ENCODE measurements around the gene IGF2BP2.

DNA sequence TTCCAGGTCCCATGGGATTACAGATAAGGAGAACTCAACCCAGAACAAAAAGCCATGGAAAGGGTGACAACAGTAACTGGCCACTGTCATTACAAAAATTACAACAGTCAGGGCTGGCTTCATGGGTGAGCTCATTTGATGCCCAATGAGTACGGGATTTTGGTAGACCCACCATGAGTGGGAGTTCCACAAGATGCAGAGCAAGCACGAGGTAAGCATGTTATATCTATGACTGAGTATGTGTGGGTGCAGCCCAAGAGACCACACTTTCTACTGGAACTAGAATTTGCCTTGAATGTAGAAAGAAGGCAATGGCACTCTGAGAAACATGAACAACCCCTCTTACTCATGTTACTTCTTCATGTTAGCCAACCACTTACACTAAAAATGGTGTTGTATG lies 83.3 kb downstream of the IGF2BP2 start:
- TF ChIP-seq CREB1 (IDR thresholded peaks at IDR 0.05; ENCODE audit: low read depth) (no peak), EP300 (IDR thresholded peaks at IDR 0.05; ENCODE audit: borderline replicate concordance) (no peak), TAF1 (IDR thresholded peaks at IDR 0.05; ENCODE audit: low read depth) (no peak), RAD21 (IDR thresholded peaks at IDR 0.05; ENCODE audit: low read depth) (no peak), FOXM1 (IDR thresholded peaks at IDR 0.05; ENCODE audit: borderline replicate concordance, low read depth) (no peak), EGR1 (IDR thresholded peaks at IDR 0.05) (no peak), TEAD4 (IDR thresholded peaks at IDR 0.05) (no peak)
- TF ChIP-seq, protein P1, sequence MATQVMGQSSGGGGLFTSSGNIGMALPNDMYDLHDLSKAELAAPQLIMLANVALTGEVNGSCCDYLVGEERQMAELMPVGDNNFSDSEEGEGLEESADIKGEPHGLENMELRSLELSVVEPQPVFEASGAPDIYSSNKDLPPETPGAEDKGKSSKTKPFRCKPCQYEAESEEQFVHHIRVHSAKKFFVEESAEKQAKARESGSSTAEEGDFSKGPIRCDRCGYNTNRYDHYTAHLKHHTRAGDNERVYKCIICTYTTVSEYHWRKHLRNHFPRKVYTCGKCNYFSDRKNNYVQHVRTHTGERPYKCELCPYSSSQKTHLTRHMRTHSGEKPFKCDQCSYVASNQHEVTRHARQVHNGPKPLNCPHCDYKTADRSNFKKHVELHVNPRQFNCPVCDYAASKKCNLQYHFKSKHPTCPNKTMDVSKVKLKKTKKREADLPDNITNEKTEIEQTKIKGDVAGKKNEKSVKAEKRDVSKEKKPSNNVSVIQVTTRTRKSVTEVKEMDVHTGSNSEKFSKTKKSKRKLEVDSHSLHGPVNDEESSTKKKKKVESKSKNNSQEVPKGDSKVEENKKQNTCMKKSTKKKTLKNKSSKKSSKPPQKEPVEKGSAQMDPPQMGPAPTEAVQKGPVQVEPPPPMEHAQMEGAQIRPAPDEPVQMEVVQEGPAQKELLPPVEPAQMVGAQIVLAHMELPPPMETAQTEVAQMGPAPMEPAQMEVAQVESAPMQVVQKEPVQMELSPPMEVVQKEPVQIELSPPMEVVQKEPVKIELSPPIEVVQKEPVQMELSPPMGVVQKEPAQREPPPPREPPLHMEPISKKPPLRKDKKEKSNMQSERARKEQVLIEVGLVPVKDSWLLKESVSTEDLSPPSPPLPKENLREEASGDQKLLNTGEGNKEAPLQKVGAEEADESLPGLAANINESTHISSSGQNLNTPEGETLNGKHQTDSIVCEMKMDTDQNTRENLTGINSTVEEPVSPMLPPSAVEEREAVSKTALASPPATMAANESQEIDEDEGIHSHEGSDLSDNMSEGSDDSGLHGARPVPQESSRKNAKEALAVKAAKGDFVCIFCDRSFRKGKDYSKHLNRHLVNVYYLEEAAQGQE (IDR thresholded peaks at IDR 0.05; ENCODE audit: low read depth), result no peak

Data from Ishikawa (cell line).